Upper lobe of right lung (tissue), 1 donor: ENCODE measurements around the gene DYNLT4. TPM values are rescaled to one million over a fixed set of nuclear protein-coding genes. Genes with fewer than 3 reads are reported as not detected.

Experiments
- ATAC-seq: fragments of 200-7000 bp; cut with Tn5 transposase; one replicate; pipeline ENCODE4 v1.9.1; 2020; ENCODE audit warnings: mild to moderate bottlenecking, moderate library complexity
- DNase-seq: peaks from one replicate; pipeline ENCODE4 v3.0.0-alpha.2; 2020
- H3K27ac ChIP-seq: fragments of 200-600 bp; one replicate; pipeline ENCODE4 v1.8.0; 2022
- H3K27me3 ChIP-seq: fragments of 200-600 bp; one replicate; pipeline ENCODE4 v1.8.0; 2022; ENCODE audit warnings: mild to moderate bottlenecking
- H3K36me3 ChIP-seq: fragments of 200-600 bp; one replicate; pipeline ENCODE4 v1.8.0; 2022
- H3K4me1 ChIP-seq: fragments of 200-600 bp; one replicate; pipeline ENCODE4 v1.8.0; 2022
- H3K4me3 ChIP-seq: fragments of 200-600 bp; one replicate; pipeline ENCODE4 v1.8.0; 2022; ENCODE audit warnings: mild to moderate bottlenecking
- H3K9me3 ChIP-seq: fragments of 200-600 bp; one replicate; pipeline ENCODE4 v1.8.0; 2022
- CTCF ChIP-seq: fragments of 200-600 bp; IDR thresholded peaks from one replicate; pipeline ENCODE4 v1.8.0; 2022; ENCODE audit warnings: antibody characterized with exemption
- intact Hi-C: fragments of 100-400 bp; cut with DNase I; formaldehyde crosslinking; loops from one replicate; pipeline ENCODE4 v1.11.0; 2022
- total RNA-seq: library from RNA; stranded (reverse); fragmentation: NEBNext Ultra II Directional; extraction: Animal tissue kit (Norgen Biotek cat#: 25700); gene quantifications from one replicate; pipeline ENCODE4 v1.2.1, GENCODE V29; 2021
- donor health status: DM: no; HTN: yes; CAD: no; lungs with severe emphysema.

The DYNLT4 gene
- total RNA-seq, 1 donor from 2014 or later, result not detected

- DNase-seq (peak; percentile 58), ATAC-seq (no peak)
- H3K27me3 ChIP-seq, result no peaks in the 10 kb centered on the region
- TF ChIP-seq CTCF, result no peak
- peaks cover 60% of the 10 kb centered on the region for H3K4me1 ChIP-seq
- H3K9me3 ChIP-seq, result no peaks in the 10 kb centered on the region
- H3K36me3 ChIP-seq, result peaks cover 44% of the 10 kb centered on the region
- peak overlapping the region; percentile 15 for H3K27ac ChIP-seq
- intact Hi-C loops, result no loop called here
- peak overlapping the region; percentile 84 for H3K4me3 ChIP-seq
Observed at GRCh38 chr1:44803312-44804095, 3.6 kb downstream of the DYNLT4 start.

GRCh38 chr1:44803062-44803311, 4.2 kb downstream of the DYNLT4 start:
- Histone ChIP-seq H3K4me1 (peaks cover 55% of the 10 kb centered on the region), H3K9me3 (no peaks in the 10 kb centered on the region), H3K27me3 (no peaks in the 10 kb centered on the region), H3K27ac (peak overlapping the region; percentile 15), H3K4me3 (peak overlapping the region; percentile 84), H3K36me3 (peaks cover 44% of the 10 kb centered on the region)
- DNase-seq (no peak), ATAC-seq (no peak)
- intact Hi-C loops, result no loop called here
- no peak for TF ChIP-seq CTCF

GRCh38 chr1:44802306-44803061, 4.7 kb downstream of the DYNLT4 start:
- Histone ChIP-seq H3K9me3 (no peaks in the 10 kb centered on the region), H3K4me3 (peak overlapping the region; percentile 84), H3K4me1 (peaks cover 50% of the 10 kb centered on the region), H3K27ac (peak overlapping the region; percentile 96), H3K27me3 (no peaks in the 10 kb centered on the region), H3K36me3 (peaks cover 44% of the 10 kb centered on the region)
- ATAC-seq (no peak), DNase-seq (peak; percentile 63)
- intact Hi-C loops, result no loop called here
- no peak for TF ChIP-seq CTCF

- Histone ChIP-seq H3K9me3 (no peaks in the 10 kb centered on the region), H3K27ac (peak overlapping the region; percentile 96), H3K27me3 (no peaks in the 10 kb centered on the region), H3K4me3 (peak overlapping the region; percentile 84), H3K4me1 (peaks cover 42% of the 10 kb centered on the region), H3K36me3 (peaks cover 43% of the 10 kb centered on the region)
- TF ChIP-seq CTCF, result no peak
- intact Hi-C loops, result no loop called here
- peak; percentile 67 for DNase-seq
- no peak for ATAC-seq
Observed at GRCh38 chr1:44801491-44802305, 5.5 kb downstream of the DYNLT4 start.

GRCh38 chr1:44799770-44800584, 7.2 kb downstream of the DYNLT4 start, which contains the start of gene PLK3:
TSS of gene PLK3 (plus strand) at chr1:44800377. CDS start at chr1:44800464, 87 bp downstream.
- peaks cover 25% of the 10 kb centered on the region for H3K36me3 ChIP-seq
- ATAC-seq (peak; percentile 96), DNase-seq (peak; percentile 98)
- H3K9me3 ChIP-seq, result no peaks in the 10 kb centered on the region
- H3K27me3 ChIP-seq, result no peaks in the 10 kb centered on the region
- intact Hi-C loops, result no loop called here
- TF ChIP-seq CTCF, result peak; percentile 86
- peak within 1 kb of the TSS; percentile 84 for H3K4me3 ChIP-seq
- peaks cover 30% of the 10 kb centered on the region for H3K4me1 ChIP-seq
- peak within 1 kb of the TSS; percentile 96 for H3K27ac ChIP-seq
